ENCODE data around the gene PTPMT1. TPM values are rescaled to one million over a fixed set of nuclear protein-coding genes. Genes with fewer than 3 reads are reported as not detected.
A peak's percentile ranks its signal among the peaks of the same experiment; 100 is the strongest.

PTPMT1 gene
- total and polyA plus RNA-seq, 10 donors = 26.1 to 101 (median 44.2) TPM

DNA sequence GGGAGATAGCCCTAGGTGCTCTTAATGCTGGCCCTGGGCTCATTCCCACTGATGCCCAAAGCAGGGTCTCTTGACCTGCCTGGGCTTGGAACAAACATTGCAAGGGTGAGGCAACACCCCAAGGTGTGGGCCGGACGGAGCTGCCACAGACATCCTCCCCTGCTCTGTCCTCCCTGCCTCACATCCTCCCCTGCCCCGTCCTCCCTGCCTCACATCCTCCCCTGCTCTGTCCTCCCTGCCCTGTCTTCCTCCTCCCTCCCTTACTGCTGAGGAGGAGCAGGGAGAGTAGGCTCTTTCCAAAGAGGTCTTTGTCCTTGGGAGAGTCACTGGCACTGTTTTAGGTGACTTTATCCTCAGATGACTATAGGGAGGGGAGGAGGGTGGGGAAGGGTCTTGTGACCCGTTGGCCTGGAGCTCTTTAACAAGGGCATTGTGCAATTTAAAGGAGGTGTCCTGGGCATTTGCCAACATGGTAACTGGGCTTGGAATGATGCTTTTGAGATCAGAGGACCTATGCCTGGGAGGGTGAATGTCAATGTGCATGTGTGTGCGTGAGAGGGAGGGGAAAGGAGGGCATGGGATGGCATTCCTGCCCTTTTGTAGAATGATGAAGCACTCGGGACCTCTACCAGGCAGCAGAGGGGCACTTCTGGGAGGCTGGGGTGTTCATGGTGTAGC is 21.8 kb downstream of the PTPMT1 start:
- no peaks in the 10 kb centered on the region for H3K9me3 ChIP-seq
- H3K36me3 ChIP-seq = peaks cover 4 to 44% (median 31%) of the 10 kb centered on the region in 6 donors
- DNase-seq = peak; percentile 4
- H3K27ac ChIP-seq = no peak overlapping the region
- peaks cover 0 to 23% (median 5%) of the 10 kb centered on the region in 6 donors for H3K4me1 ChIP-seq
- no peak overlapping the region for H3K4me3 ChIP-seq
- 54 to 79% (median 59%) methylated on average over 6 of the region's 6 CpGs for WGBS, 5 donors
- TF ChIP-seq, protein P1, sequence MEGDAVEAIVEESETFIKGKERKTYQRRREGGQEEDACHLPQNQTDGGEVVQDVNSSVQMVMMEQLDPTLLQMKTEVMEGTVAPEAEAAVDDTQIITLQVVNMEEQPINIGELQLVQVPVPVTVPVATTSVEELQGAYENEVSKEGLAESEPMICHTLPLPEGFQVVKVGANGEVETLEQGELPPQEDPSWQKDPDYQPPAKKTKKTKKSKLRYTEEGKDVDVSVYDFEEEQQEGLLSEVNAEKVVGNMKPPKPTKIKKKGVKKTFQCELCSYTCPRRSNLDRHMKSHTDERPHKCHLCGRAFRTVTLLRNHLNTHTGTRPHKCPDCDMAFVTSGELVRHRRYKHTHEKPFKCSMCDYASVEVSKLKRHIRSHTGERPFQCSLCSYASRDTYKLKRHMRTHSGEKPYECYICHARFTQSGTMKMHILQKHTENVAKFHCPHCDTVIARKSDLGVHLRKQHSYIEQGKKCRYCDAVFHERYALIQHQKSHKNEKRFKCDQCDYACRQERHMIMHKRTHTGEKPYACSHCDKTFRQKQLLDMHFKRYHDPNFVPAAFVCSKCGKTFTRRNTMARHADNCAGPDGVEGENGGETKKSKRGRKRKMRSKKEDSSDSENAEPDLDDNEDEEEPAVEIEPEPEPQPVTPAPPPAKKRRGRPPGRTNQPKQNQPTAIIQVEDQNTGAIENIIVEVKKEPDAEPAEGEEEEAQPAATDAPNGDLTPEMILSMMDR (IDR thresholded peaks at IDR 0.05 in 8 of 11, conservative IDR thresholded peaks at IDR 0.05 in 3 of 11) = no peak
- intact Hi-C loops (cut with DNase I; ENCODE audit: low total_unique reads) = no loop called here
- H3K27me3 ChIP-seq (replicated peaks in 1 of 7) = peaks cover 0 to 16% (median 0%) of the 10 kb centered on the region in 7 donors

DNA sequence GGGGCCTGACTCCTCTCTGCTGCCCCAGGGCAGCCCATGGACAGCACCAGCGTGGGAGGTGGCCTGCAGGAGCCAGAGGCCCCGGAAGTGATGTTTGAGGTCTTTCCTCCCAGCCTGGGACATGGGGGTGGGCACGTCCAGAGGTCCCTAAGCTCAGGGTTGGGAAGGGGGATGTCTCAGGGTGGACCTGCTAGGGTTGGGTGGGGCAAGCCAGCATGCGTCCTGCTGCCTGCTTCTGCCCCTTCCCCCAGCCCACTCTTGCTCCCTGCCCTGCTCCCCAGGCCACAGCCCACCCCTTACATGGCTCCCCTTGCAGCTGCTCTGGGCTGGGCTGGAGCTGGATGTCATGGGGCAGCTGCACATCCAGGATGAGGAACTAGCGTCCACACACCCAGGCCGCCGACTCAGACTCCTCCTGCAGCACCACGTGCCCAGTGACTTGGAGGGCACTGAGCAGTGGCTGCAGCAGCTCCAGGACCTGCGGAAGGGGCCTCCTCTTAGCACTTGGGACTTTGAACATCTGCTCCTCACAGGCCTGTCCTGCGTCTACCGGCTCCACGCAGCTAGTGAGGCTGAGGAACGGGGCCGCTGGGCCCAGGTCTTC is 22.4 kb downstream of the PTPMT1 start:
- Histone ChIP-seq H3K27ac (peak overlapping the region in 1 of 8 donors; percentile 26), H3K4me1 (peaks cover 0 to 26% (median 5%) of the 10 kb centered on the region in 6 donors), H3K36me3 (peaks cover 4 to 37% (median 24%) of the 10 kb centered on the region in 6 donors), H3K4me3 (no peak overlapping the region), H3K9me3 (no peaks in the 10 kb centered on the region), H3K27me3 (replicated peaks in 1 of 7) (peaks cover 0 to 23% (median 4%) of the 10 kb centered on the region in 7 donors)
- no peak for TF ChIP-seq POLR2A (IDR thresholded peaks at IDR 0.05)
- TF ChIP-seq POLR2AphosphoS5 (IDR thresholded peaks at IDR 0.05) = peak in 2 of 3 donors; percentile 45 to 65
- TF ChIP-seq, protein P1 (IDR thresholded peaks at IDR 0.05 in 8 of 11, conservative IDR thresholded peaks at IDR 0.05 in 3 of 11) = no peak
- 35 to 69% (median 45%) methylated on average over 9 to 14 of the region's 14 CpGs for WGBS, 5 donors
- peak; percentile 87 for DNase-seq
- intact Hi-C loops (cut with DNase I; ENCODE audit: low total_unique reads) = no loop called here

DNA sequence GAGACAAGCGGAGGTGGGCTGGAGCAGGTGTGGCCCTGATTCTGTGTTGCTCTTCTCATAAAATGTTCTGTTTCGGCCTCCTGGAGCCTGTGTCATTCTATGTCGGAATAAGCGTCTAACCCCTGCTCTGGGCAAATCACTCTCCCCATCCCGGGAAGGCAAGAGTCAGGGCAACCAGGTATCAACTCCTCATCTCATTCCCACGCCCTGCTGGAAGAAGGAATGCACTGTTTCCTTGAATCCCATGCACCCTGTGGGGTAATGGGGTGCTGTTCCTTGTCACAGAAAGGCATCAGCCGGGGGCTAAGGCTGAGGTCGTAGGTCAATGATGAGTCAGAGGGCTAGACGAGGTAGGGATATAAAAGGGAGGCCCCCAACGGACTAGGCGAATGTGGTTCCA is 23.7 kb downstream of the PTPMT1 start:
- DNase-seq = peak; percentile 24
- Histone ChIP-seq H3K27me3 (replicated peaks in 1 of 7) (peaks cover 0 to 36% (median 17%) of the 10 kb centered on the region in 7 donors), H3K27ac (no peak overlapping the region), H3K4me3 (peak overlapping the region in 2 of 8 donors; percentile 15 to 58), H3K9me3 (no peaks in the 10 kb centered on the region), H3K4me1 (peaks cover 0 to 39% (median 14%) of the 10 kb centered on the region in 6 donors), H3K36me3 (peaks cover 0 to 24% (median 11%) of the 10 kb centered on the region in 6 donors)
- WGBS, 5 donors = 88 to 91% (median 88%) methylated on average over 11 of the region's 11 CpGs
- intact Hi-C loops (cut with DNase I; ENCODE audit: low total_unique reads) = no loop called here
- TF ChIP-seq POLR2A (IDR thresholded peaks at IDR 0.05) = no peak
- TF ChIP-seq POLR2AphosphoS5 (IDR thresholded peaks at IDR 0.05) = no peak
- TF ChIP-seq, protein P1 (IDR thresholded peaks at IDR 0.05 in 8 of 11, conservative IDR thresholded peaks at IDR 0.05 in 3 of 11) = no peak

GRCh38 chr11:47589584-47589976 is 24.2 kb downstream of the PTPMT1 start:
- H3K4me3 ChIP-seq = peak overlapping the region in 5 of 8 donors; percentile 8 to 58 (median 15)
- H3K4me1 ChIP-seq = peaks cover 0 to 43% (median 18%) of the 10 kb centered on the region in 6 donors
- H3K27ac ChIP-seq = peak overlapping the region in 1 of 8 donors; percentile 6
- DNase-seq = no peak
- intact Hi-C loops (cut with DNase I; ENCODE audit: low total_unique reads) = no loop called here
- 63 to 86% (median 81%) methylated on average over 21 to 51 of the region's 51 CpGs for WGBS, 5 donors
- TF ChIP-seq POLR2A (IDR thresholded peaks at IDR 0.05) = no peak
- TF ChIP-seq, protein P1 (IDR thresholded peaks at IDR 0.05 in 8 of 11, conservative IDR thresholded peaks at IDR 0.05 in 3 of 11) = no peak
- no peak for TF ChIP-seq POLR2AphosphoS5 (IDR thresholded peaks at IDR 0.05)
- no peaks in the 10 kb centered on the region for H3K9me3 ChIP-seq
- peaks cover 0 to 20% (median 7%) of the 10 kb centered on the region in 6 donors for H3K36me3 ChIP-seq
- H3K27me3 ChIP-seq (replicated peaks in 1 of 7) = peaks cover 0 to 40% (median 21%) of the 10 kb centered on the region in 7 donors
